ENCODE results near the gene FRG2. TPM values are rescaled to one million over a fixed set of nuclear protein-coding genes. Genes with fewer than 3 reads are reported as not detected.

Gene FRG2
- not detected in 2 replicates for total RNA-seq (ENCODE audit: low replicate concordance)

DNA sequence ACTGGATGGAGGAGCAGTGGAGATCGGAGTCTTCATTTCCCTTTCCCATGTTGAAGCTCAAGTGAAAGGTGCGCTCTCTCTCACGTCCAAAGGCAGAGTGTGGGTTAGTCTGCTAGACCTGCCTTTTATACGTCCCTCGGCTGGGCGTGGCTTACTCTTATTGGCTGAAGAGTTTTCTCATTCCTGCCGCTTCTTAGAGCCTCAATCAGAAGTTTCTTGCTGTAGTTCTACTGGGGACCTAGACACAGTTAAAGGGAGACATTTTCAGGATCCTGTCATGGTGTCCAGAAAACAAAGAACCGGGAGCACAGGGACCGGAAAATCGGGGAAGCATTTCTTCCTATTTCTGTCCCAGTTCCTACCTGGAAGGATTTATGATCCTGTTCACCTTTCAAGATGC, at the start of gene FRG2:
Gene FRG2, minus strand, starts transcription at position 101 of the 400 bp plus-strand sequence. Its CDS starts 52 bp downstream, at position 49.

DNA sequence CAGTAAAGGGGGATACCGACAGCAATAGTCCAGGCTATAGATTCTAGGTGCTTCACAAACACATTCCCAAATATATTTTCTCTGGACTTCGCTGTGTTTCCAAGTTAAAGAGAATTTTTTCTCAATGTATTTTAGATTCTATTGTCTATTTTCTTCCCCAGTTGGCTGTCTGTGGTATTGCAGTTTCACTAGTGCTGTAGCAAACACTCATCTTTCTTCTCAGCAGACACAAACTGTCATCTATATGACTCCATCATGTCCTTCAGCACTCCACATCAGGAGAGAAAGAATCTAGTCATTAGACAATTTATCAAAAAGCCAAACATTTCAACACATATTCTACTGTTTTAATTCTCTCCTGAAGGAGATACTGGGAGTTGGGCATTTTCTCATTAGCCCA, 37.3 kb upstream of the FRG2 start, which contains the start of gene DBET:
Gene DBET, plus strand, starts transcription at position 161 of the 400 bp plus-strand sequence.

Other genes starting within 250 kb of the FRG2 start
- gene FRG1, start 86.4 kb downstream of the FRG2 start, total RNA-seq (ENCODE audit: low replicate concordance) = 15.0 and 22.0 TPM in 2 replicates
- not detected in 2 replicates for gene DBET, start 37.2 kb upstream of the FRG2 start, total RNA-seq (ENCODE audit: low replicate concordance)
- not detected in 2 replicates for gene DUX4, start 146.5 kb upstream of the FRG2 start, total RNA-seq (ENCODE audit: low replicate concordance)